A549 (cell line): ENCODE data around the gene SLC24A4.

Source experiments
- CTCF ChIP-seq: fragments of >200 bp; sonication (Bioruptor Twin); formaldehyde crosslinking; IDR thresholded peaks from 3 replicates; pipeline ENCODE4 v1.5.1; 2016
- POLR2A ChIP-seq: IDR thresholded peaks from 2 replicates; pipeline ENCODE4 v1.6.1; 2012; ENCODE audit warnings: mild to moderate bottlenecking, low read length

- TF ChIP-seq CTCF (no peak), POLR2A (no peak)
These were observed 5.5 kb upstream of the SLC24A4 start for GRCh38 chr14:92317511-92317910.
